ENCODE results near the gene C7orf25.

Gene C7orf25

GRCh38 chr7:42911454-42912447 is at the start of gene C7orf25:
TSS of gene C7orf25 (minus strand) at chr7:42912070. CDS start at chr7:42910900, 1,170 bp downstream.
- peak within 1 kb of the TSS; percentile 74 for H3K4me3 ChIP-seq (ENCODE audit: low read depth, low read length)
- in situ Hi-C loops (cut with HindIII; ENCODE audit: low sequenced_read_pairs), result no loop called here
- no peak for TF ChIP-seq CTCF (IDR thresholded peaks at IDR 0.05; ENCODE audit: low read depth, low read length)
- peak; percentile 94 for DNase-seq (ENCODE audit: low read depth, low spot score)

GRCh38 chr7:42961170-42961569 is 49.3 kb upstream of the C7orf25 start:
- in situ Hi-C loops (cut with HindIII; ENCODE audit: low sequenced_read_pairs), result no loop called here
- H3K4me3 ChIP-seq (ENCODE audit: low read depth, low read length), result no peak overlapping the region
- TF ChIP-seq CTCF (IDR thresholded peaks at IDR 0.05; ENCODE audit: low read depth, low read length), result no peak
- DNase-seq (ENCODE audit: low read depth, low spot score), result no peak

GRCh38 chr7:42960762-42961161 is 48.9 kb upstream of the C7orf25 start:
- TF ChIP-seq CTCF (IDR thresholded peaks at IDR 0.05; ENCODE audit: low read depth, low read length), result no peak
- no peak for DNase-seq (ENCODE audit: low read depth, low spot score)
- no peak overlapping the region for H3K4me3 ChIP-seq (ENCODE audit: low read depth, low read length)
- in situ Hi-C loops (cut with HindIII; ENCODE audit: low sequenced_read_pairs), result no loop called here

- no peak for TF ChIP-seq CTCF (IDR thresholded peaks at IDR 0.05; ENCODE audit: low read depth, low read length)
- no peak for DNase-seq (ENCODE audit: low read depth, low spot score)
- no peak overlapping the region for H3K4me3 ChIP-seq (ENCODE audit: low read depth, low read length)
- in situ Hi-C loops (cut with HindIII; ENCODE audit: low sequenced_read_pairs), result no loop called here
Observed at GRCh38 chr7:42959549-42959948, 47.7 kb upstream of the C7orf25 start.

GRCh38 chr7:42956062-42956461 is 44.2 kb upstream of the C7orf25 start:
- no peak for TF ChIP-seq CTCF (IDR thresholded peaks at IDR 0.05; ENCODE audit: low read depth, low read length)
- DNase-seq (ENCODE audit: low read depth, low spot score), result no peak
- H3K4me3 ChIP-seq (ENCODE audit: low read depth, low read length), result no peak overlapping the region
- in situ Hi-C loops (cut with HindIII; ENCODE audit: low sequenced_read_pairs), result no loop called here

GRCh38 chr7:42953994-42954393 is 42.1 kb upstream of the C7orf25 start:
- DNase-seq (ENCODE audit: low read depth, low spot score), result no peak
- no peak overlapping the region for H3K4me3 ChIP-seq (ENCODE audit: low read depth, low read length)
- no peak for TF ChIP-seq CTCF (IDR thresholded peaks at IDR 0.05; ENCODE audit: low read depth, low read length)
- in situ Hi-C loops (cut with HindIII; ENCODE audit: low sequenced_read_pairs), result no loop called here

All from astrocyte of the spinal cord (primary cell).